Measurements from ENCODE around the gene FAM120A.

DNA sequence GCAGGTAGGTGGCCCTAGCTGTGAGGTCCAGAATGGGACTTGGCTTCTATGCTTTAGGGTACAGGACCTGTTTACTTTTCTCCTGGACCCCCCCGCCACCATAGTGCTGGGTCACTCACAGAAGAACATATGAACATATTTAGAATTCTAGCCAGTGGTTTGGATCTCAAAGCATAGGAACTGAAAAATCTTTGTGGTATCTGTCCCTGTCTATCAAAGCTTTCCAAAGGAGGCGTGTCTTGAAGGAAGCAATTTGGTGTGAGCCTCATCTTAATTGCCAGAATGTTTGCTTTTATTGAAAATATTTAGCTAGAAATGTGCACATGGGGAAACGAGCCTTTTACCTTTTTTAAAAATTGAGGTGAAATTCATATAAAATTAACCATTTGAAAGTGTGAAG is 131.1 kb downstream of the FAM120A start:
- TF ChIP-seq, protein P1, sequence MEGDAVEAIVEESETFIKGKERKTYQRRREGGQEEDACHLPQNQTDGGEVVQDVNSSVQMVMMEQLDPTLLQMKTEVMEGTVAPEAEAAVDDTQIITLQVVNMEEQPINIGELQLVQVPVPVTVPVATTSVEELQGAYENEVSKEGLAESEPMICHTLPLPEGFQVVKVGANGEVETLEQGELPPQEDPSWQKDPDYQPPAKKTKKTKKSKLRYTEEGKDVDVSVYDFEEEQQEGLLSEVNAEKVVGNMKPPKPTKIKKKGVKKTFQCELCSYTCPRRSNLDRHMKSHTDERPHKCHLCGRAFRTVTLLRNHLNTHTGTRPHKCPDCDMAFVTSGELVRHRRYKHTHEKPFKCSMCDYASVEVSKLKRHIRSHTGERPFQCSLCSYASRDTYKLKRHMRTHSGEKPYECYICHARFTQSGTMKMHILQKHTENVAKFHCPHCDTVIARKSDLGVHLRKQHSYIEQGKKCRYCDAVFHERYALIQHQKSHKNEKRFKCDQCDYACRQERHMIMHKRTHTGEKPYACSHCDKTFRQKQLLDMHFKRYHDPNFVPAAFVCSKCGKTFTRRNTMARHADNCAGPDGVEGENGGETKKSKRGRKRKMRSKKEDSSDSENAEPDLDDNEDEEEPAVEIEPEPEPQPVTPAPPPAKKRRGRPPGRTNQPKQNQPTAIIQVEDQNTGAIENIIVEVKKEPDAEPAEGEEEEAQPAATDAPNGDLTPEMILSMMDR (IDR thresholded peaks at IDR 0.05), result no peak
- TF ChIP-seq POLR2A (IDR thresholded peaks at IDR 0.05), result no peak

All from adrenal gland (tissue), 5 donors.